ENCODE measurements around the gene NBEAL2.
A peak's percentile ranks its signal among the peaks of the same experiment; 100 is the strongest.

Gene NBEAL2

DNA sequence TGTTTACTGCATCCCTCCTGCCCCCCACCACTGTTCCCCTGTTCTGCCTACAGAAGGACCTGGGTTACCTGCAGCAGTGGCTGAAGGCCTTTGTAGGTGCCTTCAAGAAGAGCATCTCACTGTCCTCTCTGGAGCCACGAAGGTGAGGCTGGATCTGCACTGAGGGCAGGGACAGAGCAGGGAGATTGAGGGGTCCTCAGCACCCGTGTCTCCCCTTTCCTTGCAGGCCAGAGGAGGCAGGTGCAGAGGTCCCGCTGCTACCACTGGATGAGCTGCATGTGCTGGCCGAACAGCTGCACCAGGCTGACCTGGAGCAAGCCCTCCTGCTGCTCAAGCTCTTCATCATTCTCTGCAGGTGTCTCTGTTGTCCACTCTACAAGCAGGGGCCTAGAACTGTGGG lies 9.2 kb downstream of the NBEAL2 start:
- no peak for DNase-seq

DNA sequence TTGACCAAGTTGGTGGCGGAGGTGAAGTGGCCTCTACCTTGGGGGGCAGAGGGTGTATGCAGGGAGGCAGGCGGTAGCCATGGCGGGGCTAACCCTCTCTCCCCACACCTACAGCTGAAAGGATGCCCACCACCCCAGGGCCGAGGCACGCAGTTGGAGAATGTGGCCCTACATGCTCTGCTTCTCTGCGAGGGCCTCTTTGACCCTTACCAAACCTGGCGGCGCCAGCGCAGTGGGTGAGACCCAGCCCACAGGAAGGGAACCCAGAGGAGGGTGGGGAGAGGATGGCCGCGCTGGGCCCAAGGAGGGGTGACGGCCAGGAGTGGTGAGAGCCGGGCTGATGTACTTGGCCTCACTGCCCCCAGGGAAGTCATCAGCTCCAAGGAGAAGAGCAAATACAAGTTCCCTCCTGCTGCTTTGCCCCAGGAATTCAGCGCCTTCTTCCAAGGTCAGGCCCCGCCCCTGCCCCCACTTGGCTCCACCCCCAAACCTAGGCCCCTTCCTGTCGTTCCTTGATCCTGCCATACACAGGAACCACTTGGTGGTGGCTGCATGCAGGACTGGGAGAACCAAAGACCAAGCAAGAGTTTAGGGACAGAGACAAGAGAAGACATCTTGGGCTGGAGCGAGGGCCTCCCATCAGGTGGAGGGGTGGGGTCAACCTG lies 9.8 kb downstream of the NBEAL2 start:
- DNase-seq, result no peak

DNA sequence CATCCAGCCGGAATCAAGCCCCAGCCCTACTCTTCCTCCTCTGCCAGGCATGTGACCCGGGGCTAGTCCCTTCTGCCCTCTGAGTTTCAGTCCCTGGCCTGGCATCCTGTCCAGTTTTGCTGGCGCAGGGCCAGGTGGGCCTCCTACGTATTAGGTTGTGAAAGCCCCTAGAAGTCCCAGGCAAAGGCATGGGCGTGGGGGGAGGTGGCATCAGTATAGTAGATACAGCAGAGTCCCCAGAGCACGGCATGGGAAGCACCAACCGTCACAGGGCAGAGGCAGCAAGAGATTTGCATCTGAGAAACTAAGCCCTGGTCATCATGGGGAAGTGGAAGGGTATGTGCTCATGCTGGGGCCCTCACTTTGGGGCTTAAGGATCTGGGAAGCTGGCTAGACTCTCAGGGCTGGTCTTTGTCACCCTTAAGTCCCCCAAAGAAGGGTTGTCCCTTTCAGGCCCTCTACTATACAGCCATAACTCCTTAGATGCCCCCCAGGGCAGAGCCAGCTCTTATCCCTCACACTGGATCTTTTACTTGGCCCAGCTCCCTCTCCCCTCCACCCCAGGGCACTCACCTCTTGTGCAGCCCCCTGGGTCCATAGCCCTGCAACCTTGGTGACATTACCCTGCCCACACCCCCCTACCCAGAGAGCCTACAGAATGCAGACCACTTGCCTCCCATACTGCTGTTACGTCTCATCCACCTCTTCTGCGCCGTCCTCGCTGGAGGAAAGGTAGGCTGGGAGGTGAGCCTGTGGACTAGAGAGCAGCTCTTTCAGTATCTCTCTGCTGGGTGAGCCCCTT lies 11.3 kb downstream of the NBEAL2 start:
- no peak for DNase-seq

DNA sequence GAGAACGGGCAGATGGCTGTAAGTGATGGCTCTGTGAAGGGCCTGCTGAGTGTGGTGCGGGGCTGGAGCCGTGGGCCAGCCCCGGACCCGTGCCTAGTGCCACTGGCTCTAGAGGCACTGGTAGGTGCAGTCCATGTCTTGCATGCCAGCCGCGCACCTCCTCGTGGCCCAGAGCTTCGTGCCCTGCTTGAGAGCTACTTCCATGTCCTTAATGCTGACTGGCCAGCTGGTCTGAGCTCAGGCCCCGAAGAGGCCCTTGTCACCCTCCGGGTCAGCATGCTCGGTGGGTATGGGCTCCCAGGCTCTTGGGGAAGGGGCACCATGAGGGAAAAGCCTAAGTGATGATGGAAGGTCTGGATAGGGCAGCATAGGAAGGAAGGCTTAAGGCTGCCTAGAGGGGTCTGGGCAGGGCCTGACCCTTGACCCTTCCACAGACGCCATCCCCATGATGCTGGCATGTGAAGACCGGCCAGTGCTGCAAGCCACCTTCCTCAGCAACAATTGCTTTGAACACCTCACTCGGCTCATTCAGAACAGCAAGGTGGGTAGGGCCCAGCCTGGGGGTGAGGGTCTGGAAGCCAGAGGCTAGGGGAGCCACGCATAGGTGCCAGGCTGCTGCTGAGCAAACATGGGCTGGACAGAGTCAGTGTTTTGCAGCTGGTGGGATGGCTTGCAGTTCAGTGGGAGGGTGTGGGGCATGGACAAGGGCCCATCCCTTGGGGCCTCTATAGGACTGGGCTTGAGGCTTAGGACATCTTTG lies 12.1 kb downstream of the NBEAL2 start:
- no peak for DNase-seq

DNA sequence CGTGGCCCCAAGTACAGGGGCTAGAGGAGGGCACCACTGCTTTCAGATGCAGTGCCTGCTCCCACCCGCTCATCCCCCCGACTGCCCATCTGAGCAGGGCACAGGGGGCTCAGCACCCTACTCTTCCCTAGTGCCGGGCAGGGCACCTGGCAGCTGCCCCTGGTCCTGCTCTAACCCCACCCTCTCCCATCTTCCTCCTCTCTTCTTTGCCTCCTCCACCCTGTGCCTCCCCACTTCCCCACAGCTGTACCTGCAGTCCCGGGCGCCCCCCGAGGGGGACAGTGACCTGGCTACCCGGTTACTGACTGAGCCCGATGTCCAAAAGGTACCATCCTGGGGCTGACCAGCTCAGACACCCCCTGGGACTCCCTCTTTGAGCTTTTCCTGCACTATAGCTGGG lies 12.8 kb downstream of the NBEAL2 start:
- no peak for DNase-seq

DNA sequence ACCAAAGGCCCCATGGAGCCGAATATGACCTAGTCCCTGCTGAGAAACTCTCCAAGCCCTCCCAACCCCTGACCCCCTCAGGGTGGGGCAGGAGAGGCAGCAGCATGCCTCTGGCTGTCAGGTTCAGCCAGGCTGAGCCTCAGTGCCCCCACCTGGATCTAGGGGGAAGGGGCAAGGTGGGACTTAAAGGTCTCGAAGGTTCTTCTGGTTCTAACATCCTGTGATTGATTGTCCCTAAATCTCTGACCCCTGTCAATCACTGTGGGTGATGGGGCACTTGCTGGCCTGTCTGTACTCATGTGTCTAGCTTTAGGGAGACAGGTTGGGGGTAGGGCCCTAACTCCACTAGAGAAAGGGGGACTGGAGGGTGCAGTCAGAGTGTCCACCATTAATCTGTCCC lies 13.8 kb downstream of the NBEAL2 start:
- no peak for DNase-seq

DNA sequence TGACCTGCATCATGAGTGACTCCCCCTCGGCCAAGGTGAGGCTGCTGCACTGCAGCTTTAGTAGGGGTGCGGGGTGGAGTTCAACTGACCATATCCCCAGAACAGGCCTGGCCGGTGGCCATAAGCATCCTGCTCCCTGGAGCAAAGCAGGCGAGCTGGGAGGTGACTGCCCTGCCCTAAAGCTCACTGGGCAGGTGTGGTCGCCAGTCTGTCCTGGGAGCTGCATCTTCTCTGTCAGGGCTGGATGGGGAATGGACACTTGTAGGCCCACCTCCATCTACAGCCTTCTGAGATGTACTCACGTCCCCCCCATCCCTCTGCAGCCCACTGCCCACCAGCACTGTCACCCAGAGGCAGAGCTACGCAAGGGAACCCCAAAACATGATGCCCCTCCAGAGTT lies 14.5 kb downstream of the NBEAL2 start:
- no peak for DNase-seq

DNA sequence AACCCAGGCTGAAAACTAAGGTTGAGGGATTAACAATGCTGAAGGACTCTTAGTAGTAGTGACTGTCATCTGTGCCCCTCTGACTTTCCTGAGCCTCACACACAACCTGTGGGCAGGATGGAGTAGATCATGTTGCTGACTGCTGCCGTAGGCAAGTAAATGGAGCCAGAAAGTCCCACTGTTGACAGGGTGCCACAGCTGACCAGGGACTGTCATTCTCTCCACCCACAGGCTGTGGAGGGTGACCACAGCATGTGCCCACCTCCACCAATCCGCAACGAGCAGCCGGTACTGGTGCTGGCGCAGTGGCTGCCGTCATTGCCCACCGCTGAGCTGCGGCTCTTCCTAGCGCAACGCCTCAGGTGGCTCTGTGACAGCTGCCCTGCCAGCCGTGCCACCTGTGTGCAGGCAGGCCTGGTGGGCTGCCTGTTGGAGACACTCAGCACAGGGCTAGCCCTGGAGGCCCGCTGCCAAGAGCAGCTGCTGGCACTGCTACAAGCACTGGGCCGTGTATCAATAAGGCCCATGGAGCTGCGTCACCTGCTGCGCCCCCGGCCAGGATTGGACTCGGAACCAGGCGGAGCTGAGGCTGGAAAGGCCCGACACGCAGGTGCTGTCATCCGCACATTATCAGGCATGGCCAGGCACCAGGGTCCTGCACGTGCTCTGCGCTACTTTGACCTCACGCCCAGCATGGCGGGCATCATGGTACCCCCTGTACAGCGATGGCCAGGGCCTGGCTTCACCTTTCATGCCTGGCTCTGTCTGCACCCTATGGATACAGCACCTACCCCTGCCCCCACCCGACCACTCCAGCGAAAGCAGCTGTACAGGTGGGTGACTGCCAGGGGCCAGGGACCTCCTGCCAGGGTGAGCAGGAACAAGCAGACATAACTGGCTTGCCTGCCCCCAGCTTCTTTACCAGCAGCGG lies 15.6 kb downstream of the NBEAL2 start:
- DNase-seq, result no peak

DNA sequence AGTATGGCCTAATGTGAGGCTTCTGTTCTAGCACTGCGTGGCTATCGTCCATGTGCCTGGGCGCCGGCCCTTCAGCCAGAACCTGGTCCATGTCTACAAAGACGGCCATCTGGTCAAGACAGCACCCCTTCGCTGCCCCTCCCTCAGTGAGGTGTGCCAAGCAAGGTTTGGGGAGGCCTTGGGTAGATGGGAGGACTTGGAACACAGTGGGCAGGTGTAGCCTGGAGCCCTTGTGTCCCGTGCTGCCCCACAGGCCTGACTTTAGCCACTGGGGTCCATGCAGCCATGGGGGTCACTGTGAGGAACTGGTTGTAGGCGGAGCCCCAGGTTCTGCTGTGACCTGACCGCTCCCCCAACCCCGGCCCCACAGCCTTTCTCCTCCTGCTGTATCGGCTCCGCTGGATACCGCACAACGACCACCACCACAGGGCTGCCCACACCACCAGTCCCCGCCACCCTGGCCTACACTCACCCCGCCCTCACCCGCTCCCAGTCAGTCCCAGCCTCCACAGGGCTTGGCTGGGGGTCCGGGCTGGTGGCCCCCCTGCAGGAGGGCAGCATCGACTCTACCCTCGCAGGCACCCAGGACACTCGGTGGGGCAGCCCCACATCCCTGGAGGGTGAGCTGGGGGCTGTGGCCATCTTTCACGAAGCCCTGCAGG lies 16.6 kb downstream of the NBEAL2 start:
- no peak for DNase-seq

DNA sequence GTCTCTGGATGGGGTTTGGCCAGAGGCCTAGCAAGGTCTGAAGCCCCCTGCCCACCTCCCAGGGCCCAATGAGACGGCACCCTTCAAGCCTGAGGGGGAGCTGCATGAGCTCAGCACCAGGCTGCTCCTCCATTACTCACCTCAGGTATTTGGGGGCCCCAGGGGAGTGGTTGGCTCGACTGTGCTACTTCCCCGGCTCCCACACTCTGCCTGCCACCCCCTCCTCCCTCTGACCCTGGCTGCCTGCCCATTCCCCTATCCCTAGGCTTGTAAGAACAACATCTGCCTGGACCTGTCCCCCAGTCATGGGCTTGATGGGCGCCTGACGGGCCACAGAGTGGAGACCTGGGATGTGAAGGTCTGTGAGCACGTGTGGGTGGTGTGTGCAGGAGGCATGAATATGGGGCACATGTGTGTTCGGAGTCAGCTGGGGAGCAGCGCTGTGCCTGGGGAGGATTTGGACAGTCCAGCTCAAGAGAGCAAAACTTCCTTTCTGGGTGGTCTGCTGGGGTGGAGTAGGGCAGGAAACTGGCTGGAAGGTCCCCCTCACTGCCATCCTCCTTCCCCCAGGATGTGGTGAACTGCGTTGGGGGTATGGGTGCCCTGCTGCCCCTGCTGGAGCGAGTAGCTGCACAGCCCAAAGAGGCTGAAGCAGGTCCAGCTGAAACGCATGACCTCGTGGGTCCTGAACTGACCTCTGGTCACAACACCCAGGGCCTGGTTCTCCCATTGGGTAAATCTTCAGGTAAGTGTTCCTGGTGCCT lies 17.4 kb downstream of the NBEAL2 start:
- DNase-seq, result no peak

DNA sequence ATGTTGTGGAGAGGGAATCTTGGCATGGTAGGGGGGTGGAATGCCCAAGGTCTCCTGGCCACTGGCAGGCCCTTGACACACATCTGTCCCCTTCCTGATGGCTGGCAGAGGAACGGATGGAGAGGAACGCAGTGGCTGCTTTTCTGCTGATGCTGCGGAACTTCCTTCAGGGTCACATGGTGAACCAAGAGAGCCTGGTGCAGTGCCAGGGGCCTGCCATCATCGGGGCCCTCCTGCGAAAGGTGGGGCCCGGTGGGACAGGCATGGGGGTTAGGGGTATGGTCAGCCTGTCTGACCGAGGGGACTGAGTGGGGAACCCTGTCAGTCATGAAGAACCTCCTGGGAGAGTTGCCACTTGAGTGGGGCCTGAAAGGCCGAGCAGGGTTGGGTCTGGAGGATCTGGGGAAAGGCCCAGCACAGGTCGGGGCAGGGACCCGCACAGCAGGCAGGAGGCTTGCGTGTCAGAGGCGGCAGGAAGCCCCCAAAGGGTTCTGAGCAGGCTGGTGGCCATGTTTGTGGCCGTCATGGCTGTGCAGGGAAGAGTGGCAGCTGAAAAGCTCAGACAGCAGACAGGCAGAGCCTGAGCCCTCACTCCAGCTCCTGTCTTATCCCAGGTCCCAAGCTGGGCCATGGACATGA lies 18.1 kb downstream of the NBEAL2 start:
- no peak for DNase-seq

DNA sequence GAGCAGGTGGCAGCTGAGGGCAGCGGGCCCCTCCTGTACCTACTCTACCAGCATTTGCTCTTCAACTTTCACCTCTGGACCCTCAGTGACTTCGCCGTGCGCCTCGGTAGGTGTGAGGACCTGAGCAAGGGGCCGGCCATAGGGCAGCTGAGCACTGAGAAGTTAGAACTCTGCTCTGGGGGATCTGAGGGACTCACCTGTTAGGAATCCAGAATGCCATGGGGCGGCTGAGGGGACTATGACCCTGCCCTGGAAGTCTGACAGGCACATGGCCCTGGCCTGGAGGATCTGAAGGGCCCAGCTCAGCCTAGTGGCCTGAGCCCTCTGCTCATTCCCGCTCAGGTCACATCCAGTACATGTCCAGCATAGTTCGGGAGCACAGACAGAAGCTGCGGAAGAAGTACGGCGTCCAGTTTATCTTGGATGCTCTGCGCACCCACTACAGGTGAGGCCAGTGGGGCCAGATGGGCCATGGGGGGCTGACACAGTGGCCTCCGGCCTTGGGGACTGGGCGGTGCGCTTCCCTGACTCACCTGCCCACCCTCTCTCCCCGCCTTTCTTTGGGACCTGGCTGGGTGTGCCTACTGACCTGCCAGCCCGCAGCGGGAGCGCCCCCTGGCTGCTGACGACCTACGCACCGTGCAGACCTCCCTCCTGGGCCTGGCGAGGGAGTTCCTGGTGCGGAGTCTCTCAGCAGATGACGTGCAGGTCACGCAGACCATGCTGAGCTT lies 18.8 kb downstream of the NBEAL2 start:
- peak in 1 of 3 experiments; percentile 13 for DNase-seq

DNA sequence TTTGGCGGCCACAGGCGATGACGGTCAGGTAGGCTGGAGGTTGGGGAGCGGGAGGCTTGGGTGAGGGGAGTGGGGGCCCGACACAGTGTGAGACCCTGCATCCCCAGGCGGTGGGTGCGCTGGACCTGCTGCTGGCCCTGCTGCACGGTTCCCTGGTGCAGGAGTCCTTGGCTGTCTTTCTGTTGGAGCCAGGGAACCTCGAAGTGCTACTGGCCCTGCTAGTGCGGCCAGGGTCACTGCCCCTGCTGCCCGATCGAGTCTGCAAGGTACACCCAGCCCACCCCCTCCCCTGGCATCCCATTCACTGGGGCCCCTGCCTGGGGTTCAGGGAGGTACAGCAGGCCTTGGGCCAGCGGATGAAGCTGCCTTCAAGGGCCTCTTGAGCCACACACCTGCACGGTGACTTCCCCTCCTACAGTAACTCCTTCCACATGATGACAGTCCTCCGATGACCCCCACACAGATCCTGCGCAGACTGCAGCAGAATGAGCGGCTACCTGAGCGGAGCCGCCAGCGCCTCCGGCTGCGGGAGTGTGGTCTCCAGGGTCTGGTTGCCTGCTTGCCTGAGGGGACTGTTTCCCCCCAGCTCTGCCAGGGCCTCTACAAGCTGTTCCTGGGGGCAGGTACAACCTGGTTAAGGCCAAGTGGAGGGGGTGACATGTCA lies 19.5 kb downstream of the NBEAL2 start:
- DNase-seq, result peak in 1 of 3 experiments; percentile 0

DNA sequence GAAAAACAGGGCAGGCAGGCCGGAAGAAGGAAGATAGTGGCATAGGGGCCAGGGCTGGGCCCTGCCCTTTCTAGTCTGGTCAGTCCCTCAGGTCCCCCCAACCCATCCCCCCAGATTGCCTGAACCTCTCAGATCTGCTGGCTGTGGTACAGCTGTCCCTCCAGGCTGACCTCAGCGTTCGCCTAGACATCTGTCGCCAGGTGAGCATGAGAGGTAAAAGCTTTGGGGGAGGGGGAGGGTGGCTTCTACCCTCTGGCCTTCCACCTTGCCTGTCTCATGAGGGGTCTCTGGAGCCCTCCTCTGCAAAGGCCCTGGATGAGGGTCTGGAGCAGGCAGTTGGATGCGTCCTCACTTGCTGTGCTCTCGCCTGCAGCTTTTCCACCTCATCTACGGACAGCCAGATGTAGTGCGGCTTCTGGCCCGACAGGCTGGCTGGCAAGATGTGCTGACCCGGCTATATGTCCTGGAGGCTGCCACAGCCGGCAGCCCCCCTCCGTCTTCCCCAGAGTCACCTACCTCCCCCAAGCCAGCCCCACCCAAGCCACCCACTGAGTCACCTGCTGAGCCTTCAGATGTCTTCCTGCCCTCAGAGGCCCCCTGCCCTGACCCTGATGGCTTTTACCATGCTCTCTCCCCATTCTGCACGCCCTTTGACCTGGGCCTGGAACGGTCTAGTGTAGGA lies 20.2 kb downstream of the NBEAL2 start:
- no peak for DNase-seq

DNA sequence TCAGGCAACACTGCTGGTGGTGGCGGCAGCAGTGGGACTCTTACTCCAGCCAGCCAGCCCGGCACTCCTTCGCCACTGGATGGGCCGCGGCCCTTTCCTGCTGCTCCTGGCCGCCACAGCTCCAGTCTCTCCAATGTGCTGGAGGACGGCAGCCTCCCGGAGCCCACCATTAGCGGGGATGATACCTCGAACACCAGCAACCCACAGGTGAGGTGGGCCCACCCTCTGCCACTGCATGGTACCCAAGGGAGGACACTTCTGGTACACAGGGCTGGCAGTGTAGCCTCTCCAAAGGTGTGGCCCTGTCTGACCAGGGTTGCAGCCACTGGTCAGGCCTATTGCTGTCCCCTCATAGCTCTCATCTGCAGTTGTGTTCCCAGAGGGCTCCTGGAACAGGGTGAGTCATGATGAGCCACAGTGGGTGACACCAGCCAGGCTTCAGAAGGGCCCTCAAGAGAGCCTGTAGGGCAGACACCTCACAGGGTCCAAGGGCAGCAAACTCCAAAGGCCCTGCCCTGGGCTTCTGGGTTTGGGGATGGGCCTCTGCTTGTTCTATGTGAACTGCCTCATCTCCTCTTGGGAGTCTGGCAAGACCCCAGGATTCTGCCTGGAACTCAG lies 20.8 kb downstream of the NBEAL2 start:
- no peak for DNase-seq

DNA sequence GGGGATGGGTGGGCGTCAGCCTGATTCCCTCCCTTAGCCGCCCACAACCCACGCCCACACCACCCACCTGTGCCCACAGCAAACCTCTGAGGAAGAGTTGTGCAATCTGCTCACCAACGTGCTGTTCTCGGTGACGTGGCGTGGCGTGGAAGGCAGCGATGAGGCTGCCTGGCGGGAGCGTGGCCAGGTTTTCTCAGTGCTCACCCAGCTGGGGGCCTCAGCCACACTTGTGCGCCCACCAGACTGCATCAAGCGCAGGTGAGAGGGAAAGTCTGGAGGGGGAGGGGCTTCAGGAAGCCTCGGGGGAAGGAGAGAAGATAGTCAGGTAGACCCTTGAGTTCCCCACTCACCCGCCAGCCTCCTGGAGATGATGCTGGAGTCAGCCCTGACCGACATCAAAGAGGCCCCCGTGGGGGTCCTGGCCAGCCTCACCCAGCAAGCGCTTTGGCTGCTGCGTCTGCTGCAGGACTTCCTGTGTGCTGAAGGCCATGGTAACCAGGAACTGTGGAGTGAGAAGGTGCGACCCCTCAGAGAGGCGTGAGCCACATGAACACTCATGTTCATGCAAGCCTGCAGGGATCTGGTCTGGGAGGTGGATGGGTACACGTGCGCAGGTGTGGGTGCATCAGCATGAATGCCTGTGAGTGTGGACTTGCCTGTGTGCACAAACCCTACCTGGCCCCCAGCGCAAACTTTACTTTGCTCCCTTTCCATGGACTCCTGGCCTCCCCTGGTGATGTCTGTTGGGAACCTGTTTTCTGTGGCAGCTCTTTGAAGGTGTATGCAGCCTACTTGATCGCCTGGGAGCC lies 21.7 kb downstream of the NBEAL2 start:
- no peak for DNase-seq

DNA sequence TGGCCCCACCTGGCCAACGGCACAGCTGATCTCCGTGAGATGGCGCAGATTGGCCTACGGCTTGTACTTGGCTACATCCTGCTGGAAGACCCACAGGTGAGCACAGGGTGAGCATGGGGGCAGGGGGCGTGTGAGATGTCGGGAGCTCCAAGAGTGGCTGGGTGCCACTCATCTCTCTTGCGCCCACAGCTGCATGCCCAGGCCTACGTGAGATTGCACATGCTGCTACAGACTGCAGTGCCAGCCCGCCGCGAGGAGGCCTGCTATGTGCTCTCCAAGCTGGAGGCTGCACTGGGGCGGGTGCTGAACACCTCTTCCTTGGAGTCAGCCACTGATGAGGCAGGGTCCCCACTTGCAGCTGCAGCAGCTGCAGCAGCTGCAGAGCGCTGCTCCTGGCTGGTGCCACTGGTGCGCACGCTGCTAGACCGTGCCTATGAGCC lies 22.3 kb downstream of the NBEAL2 start:
- no peak for DNase-seq
